Stimulated activated naive CD8-positive, alpha-beta T cell treated with anti-CD3 and anti-CD28 coated beads, Interleukin-15, Interleukin-2, amounts not matched to agents 100 U/mL and 50 U/mL, for 24 hours (primary cell): ENCODE results near the gene THRA.
"Not testable (repeated sequence)": the region's sequence is repeated elsewhere in the genome, so short reads cannot be mapped to it uniquely, and the experiment has no call there.

ENCODE experiments used
- ATAC-seq: fragments of 150-1000 bp; cut with Tn5 transposase; one replicate; pipeline ENCODE4 v1.10.0; 2021
- DNase-seq: peaks from one replicate; pipeline ENCODE4 v3.0.0; 2021

THRA gene

DNA sequence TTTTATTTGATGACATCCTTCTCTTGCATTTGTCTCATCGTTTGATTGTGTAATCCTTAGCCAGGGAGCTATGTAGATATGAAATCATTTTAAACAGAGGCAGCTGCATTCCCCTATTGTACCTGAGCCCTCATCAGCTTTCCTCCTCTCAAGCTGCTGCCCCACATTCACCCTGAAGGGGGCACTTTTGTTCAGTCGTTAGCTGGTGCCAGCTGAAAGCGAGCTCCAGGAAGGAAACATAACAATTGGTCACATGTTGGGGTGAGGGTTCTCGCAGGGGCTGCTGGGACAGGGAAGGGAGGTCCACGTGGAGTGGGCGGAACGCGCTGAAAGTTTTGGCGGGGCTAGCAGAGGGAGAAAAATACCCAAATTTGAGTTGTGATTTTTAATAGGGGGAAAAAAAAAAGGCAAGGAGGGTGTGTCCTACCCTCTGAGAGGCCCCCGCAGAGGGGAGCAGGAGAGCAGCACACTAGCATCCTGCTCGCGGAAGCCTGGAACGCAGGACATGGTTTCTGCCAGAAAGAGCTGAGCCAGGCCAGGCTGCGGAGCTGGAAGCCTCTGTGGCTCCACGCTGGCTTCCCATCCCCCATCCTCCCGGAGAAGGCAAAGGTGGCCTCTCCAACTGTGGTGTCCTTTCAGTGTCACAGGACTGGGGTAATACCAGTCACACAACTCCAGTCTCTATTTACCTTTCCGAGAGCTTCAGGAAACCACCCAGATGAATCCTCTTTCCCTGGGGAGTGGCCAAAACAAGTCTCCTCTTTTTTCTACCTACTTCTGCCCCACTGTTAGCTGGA is 50.5 kb downstream of the THRA start:
- ATAC-seq (peak; percentile 91), DNase-seq (peak; percentile 94)

DNA sequence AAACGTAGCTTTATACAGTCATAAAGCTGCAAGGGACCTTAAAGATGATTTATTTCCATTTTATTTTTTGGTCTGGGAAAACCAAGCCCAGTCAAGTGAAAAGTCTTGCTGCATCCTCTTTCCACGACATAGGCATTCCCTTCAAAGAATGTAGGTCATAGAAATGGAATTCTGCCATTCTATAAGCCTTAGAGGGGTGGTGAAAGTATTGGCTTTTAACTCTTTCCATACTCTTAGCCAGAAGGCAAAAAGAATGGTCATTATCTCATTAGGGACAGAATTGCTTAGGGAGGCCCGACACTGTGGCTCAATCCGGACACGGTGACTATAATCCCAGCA is 51.1 kb downstream of the THRA start:
- ATAC-seq (no peak), DNase-seq (no peak)

DNA sequence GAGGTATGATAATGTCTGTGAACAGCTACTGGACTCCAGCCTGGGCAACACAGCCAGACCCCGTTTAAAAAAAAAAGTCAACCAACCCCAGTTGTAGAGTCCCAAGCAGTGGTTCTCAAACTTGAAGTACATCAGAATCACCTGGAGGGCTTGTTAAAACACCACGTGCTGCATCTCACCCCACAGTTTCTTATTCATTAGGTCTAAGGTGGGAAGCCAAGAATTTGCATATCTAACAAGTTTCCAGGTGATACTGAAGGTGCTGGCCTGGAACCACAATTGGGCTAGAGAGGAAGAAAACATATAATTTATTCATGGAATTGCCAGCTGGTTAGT is 52.3 kb downstream of the THRA start:
- ATAC-seq (no peak), DNase-seq (no peak)

DNA sequence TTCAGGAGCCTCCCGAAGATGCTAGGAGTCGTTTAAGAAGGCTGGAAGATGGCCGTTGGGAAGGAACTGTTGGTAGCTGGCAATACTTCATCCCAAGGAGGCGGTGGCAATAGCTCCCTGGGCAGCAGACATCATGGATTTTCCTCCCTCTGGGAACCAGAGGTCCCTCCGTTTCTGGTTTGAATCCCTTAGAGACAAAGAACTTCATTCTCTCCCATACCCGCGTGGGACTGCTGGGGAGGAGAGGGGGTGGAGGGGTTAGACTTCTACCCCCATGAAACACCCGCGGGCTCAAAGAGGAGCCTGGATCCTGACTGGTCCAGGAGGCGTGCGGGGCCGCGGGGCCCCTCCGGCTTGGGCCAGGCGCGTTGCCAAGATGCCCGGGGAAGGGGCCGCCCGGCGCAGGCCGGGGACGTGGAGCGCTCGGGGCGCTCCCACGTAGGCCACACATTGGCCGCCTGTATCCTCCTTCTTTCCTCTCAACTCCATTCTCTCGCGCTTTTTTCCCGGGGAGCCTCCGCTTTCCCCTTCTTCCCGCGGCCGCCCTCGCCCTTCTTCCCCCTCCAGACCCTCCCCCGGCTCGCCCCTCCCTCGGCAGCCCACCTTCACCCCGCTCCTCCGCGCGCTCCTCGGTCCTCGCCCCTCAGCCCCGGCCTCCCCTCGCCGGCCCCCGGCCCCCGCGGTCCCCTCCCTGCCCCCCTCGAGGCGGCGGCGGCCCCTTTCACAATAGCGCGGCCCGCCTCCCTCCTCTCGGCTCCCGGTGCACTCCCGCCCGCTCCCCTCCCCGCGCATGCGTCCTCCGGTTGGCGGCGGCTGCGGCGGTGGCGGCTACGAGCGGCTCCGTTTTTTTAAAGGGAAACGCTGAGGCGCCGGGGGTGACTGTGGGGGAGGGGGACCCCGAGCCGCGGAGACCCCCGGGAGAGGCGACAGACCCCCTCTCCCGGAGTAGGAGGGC is 58.7 kb downstream of the THRA start, which contains the start of gene MSL1:
Gene MSL1 (plus strand): TSS at position 791 of the 955 bp plus-strand sequence. CDS start 642 bp downstream, outside the sequence.
- ATAC-seq = peak; percentile 66

DNA sequence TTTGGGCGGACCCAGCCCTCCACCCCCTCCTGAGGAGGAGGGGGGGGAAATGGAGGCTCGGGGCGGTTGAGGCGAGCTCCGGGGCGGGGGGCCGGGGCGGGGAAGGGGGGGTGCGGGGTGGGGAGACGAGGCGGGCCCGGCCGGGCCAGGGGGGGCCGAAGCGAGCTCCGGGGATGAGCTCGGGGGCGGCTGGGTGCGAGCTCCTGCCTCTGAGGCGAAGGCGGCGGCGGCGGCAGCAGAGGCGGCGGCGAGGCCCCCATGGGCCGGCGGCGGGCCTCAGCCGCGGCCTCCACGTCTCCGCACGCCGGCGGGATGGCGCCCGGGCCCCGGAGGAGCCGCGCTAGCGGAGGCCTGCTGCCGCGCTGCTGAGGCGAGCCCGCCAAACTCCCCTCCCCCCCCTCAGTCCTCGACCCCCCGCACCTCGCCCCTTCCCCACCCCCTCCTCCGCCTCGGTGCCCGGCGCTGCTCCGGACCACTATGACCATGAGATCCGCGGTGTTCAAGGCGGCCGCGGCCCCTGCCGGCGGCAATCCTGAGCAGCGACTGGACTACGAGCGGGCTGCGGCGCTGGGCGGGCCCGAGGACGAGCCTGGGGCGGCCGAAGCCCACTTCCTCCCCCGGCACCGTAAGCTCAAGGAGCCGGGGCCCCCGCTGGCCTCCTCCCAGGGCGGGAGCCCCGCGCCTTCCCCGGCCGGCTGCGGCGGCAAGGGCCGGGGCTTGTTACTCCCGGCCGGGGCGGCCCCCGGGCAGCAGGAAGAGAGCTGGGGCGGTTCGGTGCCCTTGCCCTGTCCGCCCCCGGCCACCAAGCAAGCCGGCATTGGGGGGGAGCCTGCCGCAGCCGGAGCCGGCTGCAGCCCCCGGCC is 59.6 kb downstream of the THRA start:
- peak; percentile 49 for DNase-seq

More for the DNA sequence above, 58.7 kb downstream of the THRA start, which contains the start of gene MSL1:
- DNase-seq = peak; percentile 92

DNA sequence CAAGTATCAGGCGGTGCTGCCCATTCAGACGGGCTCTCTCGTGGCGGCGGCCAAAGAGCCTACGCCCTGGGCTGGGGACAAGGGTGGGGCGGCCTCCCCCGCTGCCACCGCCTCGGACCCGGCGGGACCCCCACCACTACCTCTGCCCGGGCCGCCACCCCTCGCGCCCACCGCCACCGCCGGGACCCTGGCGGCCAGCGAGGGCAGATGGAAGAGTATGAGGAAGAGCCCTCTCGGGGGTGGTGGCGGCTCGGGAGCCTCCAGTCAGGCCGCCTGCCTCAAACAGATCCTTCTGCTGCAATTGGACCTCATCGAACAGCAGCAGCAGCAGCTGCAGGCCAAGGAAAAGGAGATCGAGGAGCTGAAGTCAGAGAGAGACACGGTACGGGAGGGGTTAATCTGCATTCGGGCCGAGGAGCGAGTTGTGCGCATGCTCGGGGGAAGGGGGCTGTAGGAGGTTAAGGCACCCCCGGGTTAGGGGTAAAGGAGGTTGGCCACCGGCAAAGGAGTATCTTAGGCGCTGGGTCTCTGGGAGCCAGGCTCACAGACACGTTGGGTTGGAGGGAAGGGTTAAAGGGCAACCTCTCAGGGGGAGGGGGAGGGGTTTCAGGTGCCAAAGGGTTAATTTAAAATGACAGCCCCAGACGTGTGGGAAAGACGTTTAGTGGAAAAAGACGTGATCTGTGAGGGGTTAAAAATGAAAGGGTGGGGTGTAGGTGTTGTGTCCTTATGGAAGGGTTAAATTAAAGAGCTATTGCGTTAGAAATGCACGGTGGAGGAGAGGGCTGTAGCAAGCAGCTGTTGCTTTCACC is 60.4 kb downstream of the THRA start:
- ATAC-seq = peak; percentile 26
- DNase-seq = peak; percentile 68

More for the DNA sequence above, 59.6 kb downstream of the THRA start:
- ATAC-seq = peak; percentile 24

DNA sequence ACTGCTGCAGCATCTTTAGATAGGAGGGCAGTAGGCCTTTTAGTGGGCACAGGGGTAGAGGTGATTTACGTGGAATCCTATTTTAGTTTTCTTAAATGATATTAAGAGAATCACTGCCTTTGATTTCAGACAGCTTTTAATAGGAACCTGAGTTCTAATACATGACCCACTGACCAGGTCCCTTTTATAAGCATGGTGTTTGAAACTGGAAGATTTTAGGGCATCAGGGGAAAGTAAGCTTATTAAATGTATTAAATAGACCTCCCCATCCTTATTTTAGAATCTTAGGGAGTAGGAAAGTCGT is 61.0 kb downstream of the THRA start:
- no peak for DNase-seq
- no peak for ATAC-seq

DNA sequence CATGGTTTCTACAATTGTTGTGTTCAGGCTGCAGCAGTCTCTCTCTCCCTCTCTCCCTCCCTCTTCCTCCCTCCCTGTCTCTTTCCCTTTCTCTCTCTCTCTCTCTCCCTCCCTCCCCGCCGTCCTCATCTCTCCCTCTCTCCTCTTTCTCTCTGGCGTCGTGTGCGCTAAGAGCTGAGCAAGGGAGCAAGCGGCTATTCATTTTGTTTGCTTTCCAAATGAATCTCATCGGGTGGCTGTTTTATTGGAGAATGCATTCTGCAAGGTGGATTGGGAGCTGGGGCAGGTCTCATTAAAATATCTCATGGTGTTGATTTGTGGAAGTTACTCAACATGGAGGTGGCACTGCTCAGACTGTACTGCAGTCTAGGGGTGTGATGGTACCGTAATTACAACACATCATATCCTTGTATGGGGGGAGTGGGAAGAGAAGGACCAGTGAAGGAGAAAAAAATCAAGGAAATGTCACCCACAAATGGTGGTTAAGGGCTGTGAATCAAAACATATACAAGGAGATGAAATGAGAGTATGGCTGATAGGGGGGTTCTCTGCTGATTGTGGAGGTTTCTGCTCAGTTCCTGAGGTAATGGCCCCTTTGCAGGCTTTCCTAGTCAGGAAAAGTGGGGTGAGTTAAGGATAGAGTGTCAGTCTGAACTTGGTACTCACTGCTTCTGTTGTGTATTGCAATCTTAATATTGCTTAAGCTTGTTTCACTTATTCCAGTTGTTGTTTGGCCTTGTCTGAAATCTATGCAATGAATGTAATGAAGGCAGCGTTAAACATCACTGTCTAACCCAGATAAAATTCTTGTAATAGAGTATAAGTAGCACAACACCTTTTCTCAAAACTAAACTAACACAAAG is 61.7 kb downstream of the THRA start:
- no peak for ATAC-seq
- no peak for DNase-seq

DNA sequence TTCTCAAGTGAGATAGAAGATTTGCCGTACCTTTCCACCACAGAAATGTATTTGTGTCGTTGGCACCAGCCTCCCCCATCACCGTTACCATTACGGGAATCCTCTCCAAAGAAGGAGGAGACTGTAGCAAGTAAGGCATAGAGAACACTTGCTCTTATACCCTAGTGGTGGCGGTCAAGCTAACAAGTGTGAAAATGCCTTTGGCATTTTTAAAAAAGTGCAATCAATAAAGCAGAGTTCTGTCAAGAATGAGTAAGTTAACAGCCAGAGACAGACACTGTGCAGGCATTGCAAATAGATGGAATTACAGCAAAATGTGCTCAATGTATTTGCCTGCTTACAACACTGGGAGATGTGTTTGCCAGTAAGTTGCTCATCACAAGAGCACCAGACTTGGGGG is 66.7 kb downstream of the THRA start:
- DNase-seq (no peak), ATAC-seq (no peak)

DNA sequence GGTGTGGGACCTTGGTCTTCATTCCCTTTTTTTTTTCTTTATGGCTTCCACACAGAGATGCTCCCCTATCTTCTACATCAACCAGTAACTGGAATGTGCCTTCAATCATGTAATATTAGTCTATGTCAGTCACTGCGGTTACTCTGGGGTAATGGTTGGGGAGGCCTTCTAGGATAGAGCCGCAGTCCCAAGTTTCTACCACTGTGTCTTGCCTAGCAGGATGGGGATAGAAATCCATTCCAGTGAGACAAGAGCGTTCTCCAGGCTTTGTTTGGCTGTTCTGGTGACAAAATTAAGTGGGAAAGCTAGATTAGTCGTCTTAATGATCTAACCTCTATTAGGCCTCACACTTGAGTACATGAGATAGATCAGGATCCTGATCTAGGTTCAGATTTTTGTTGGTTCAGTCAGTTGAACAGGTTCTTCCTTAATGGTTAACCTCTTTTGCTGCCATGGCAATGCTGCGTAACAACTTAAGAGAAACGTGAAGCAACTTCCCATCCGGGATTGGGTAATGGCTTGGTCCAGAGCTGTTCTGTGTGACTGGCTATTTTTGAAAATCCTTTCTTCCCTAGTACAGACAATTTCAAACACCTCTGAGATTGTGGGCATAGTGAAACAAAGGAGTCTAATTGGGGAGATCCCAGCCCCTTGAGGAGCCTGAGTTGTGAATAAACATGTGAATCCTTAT is 67.7 kb downstream of the THRA start:
- no peak for ATAC-seq
- DNase-seq = no peak

DNA sequence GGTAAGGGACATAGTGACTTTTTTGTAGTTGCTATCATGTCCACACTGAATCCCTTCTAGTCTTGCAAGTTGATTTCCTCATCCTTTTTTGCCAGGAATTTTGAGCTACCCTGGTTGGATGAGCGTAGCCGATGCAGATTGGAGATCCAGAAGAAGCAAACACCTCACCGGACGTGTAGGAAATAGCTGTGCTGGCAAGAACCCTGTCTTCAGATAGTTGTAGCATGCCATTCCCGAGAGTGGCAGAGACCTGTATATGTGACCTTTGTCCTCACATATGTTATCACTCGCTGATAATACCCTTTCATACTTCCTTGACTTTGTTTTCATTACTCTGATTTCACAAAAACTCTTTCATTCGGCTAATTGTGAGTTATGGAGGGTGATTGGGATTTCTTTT is 71.4 kb downstream of the THRA start:
- no peak for DNase-seq
- no peak for ATAC-seq

DNA sequence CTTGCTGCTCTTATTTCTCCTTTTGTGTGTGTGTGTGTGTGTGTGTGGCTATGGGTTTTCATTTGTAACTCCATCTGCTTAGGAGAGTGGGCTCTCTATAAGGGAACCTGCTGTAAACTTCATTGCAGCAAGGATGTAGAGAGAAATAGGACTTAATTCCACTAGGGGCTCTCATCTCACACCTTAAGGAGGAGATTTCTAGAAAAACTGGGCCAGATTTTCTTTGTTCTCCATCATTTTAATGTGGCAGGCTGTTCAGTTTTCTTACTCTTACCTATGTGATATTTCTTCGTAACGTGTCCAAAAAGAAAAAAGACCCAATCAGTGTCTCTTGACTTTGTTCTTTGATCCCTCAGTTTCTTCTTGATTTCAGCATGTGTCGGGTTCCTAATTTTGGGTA is 73.1 kb downstream of the THRA start:
- DNase-seq (no peak), ATAC-seq (no peak)

DNA sequence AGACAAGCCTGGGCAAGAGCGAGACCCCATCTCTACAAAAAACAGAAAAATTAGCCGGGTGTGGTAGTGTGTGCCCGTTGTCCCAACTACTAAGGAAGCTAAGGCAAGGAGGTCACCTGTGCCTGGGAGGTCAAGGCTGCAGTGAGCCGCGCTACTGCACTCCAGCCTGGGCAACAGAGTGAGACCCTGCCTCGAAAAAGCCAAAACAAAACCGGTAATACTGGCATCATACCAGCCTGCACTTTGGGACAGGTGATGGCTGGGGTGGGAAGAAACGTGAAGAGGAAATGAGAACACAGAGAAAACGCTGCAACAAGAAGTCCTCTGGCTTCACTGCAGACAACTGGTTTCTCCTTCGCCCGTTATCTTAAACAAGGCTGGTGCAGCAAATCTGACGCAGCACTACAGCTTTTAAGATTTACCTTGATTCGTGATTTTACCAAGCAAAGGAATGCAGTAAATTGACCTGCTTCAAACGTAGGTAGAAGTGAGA is 76.8 kb downstream of the THRA start:
- ATAC-seq = no peak
- DNase-seq = peak; percentile 12

DNA sequence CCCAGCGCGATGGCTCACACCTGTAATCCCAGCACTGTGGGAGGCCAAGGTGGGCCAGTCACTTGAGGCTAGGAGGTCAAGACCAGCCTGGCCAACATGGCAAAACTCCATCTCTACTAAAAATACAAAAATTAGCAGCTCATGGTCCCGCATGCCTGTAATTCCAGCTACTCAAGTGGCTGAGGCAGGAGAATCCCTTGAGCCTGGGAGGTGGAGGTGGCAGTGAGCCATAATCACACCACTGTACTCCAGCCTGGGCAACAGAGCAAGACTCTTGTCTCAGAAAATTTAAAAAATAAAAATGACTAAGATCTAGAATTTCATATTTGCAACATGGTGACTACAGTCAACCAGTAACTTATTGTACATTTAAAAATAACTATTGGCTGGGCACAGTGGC is 80.4 kb downstream of the THRA start:
- ATAC-seq = not testable (repeated sequence)

More for the DNA sequence above, 80.4 kb downstream of the THRA start:
- not testable (repeated sequence) for DNase-seq
